ENCODE data around the gene KLHL29.
A peak's percentile ranks its signal among the peaks of the same experiment; 100 is the strongest.

Gene KLHL29

DNA sequence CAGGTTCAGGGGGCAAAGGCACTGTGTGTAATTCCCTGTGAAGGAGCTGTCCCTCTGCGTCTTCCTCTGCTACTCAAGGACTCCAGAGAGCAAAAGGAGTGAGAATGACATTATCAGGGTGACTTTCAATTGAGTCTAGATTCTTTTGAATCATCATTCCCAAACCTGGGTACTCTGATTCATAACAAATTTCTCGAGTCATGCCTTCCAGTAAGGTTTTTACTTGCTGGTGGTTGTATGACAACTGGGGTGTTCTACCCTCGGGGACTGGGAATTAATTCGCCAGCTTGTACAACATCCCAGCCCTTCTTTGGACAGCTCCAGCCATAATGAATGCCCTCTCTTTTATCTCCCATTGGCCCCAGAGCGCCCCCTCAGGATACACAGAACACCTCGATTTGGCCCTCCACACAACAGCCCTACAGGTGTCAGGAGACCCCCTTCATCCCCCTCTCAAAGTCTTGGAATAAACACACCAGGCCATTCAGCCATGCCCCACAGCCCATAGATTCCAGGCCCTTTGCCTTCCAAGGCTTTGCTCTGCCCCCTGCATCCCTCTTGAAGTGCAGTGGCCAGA, 254.5 kb downstream of the KLHL29 start:
- TF ChIP-seq TCF12 (IDR thresholded peaks at IDR 0.05; ENCODE audit: low read depth) (no peak), REST (IDR thresholded peaks at IDR 0.05; ENCODE audit: low read depth) (0 out of 2 replicates have a peak, but pooled peaks have one; percentile 9)

DNA sequence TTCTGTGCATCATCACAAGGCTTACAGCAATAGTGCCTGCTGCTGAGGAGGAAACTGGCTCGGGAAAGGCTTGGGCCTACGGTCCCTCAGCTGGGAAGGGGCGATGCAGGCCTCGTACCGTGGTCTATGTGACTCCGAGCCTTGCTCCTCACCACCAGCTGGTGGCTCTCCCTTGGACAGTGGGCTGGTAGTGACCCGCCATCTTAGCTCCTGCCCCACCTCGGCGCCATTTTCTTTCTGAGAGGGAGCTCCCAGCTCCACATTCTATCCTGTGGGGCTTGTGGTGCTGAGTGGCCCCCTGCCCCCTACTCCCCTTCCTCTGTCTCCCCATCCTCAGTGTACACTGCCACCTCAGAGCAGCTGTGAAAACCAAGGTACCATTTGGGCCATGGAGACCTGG, 255.7 kb downstream of the KLHL29 start:
- TF ChIP-seq RAD21 (IDR thresholded peaks at IDR 0.05; ENCODE audit: low read depth) (no peak), FOXM1 (IDR thresholded peaks at IDR 0.05; ENCODE audit: borderline replicate concordance, low read depth) (no peak), EP300 (IDR thresholded peaks at IDR 0.05; ENCODE audit: borderline replicate concordance) (no peak), EGR1 (IDR thresholded peaks at IDR 0.05) (no peak), CEBPB (IDR thresholded peaks at IDR 0.05) (no peak), MAX (IDR thresholded peaks at IDR 0.05) (no peak), ZBTB7A (IDR thresholded peaks at IDR 0.05; ENCODE audit: low read depth) (no peak), CREB1 (IDR thresholded peaks at IDR 0.05; ENCODE audit: low read depth) (no peak), TCF12 (IDR thresholded peaks at IDR 0.05; ENCODE audit: low read depth) (no peak), NFIC (IDR thresholded peaks at IDR 0.05) (no peak), REST (IDR thresholded peaks at IDR 0.05; ENCODE audit: low read depth) (no peak), YY1 (IDR thresholded peaks at IDR 0.05; ENCODE audit: low read depth) (no peak), TAF1 (IDR thresholded peaks at IDR 0.05; ENCODE audit: low read depth) (no peak), TEAD4 (IDR thresholded peaks at IDR 0.05) (no peak)
- TF ChIP-seq, protein P1, sequence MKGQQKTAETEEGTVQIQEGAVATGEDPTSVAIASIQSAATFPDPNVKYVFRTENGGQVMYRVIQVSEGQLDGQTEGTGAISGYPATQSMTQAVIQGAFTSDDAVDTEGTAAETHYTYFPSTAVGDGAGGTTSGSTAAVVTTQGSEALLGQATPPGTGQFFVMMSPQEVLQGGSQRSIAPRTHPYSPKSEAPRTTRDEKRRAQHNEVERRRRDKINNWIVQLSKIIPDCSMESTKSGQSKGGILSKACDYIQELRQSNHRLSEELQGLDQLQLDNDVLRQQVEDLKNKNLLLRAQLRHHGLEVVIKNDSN (IDR thresholded peaks at IDR 0.05), result no peak

DNA sequence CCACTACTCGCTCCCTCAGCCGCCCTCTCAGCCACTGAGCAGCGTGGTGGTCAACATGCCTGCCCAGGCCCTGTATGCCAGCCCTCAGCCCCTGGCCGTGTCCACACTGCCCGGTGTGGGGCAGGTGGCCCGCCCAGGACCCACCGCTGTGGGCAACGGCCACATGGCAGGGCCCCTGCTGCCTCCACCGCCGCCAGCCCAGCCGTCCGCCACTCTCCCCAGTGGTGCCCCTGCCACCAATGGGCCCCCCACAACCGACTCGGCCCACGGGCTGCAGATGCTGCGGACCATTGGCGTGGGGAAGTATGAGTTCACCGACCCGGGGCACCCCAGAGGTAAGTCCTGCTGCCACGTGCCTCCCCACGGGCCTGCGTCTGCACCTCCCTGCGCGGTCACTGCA, 257.5 kb downstream of the KLHL29 start:
- TF ChIP-seq ZBTB7A (IDR thresholded peaks at IDR 0.05; ENCODE audit: low read depth), result no peak
- TF ChIP-seq FOXM1 (IDR thresholded peaks at IDR 0.05; ENCODE audit: borderline replicate concordance, low read depth), result no peak
- no peak for TF ChIP-seq CEBPB (IDR thresholded peaks at IDR 0.05)
- no peak for TF ChIP-seq TCF12 (IDR thresholded peaks at IDR 0.05; ENCODE audit: low read depth)
- TF ChIP-seq EP300 (IDR thresholded peaks at IDR 0.05; ENCODE audit: borderline replicate concordance), result no peak
- TF ChIP-seq TAF1 (IDR thresholded peaks at IDR 0.05; ENCODE audit: low read depth), result no peak

GRCh38 chr2:23645230-23645808, 260.3 kb downstream of the KLHL29 start:
- TF ChIP-seq TCF12 (IDR thresholded peaks at IDR 0.05; ENCODE audit: low read depth) (no peak), NFIC (IDR thresholded peaks at IDR 0.05) (no peak), EGR1 (IDR thresholded peaks at IDR 0.05) (no peak), YY1 (IDR thresholded peaks at IDR 0.05; ENCODE audit: low read depth) (no peak), CREB1 (IDR thresholded peaks at IDR 0.05; ENCODE audit: low read depth) (no peak), REST (IDR thresholded peaks at IDR 0.05; ENCODE audit: low read depth) (no peak), TEAD4 (IDR thresholded peaks at IDR 0.05) (no peak), FOXM1 (IDR thresholded peaks at IDR 0.05; ENCODE audit: borderline replicate concordance, low read depth) (no peak), TAF1 (IDR thresholded peaks at IDR 0.05; ENCODE audit: low read depth) (no peak), MAX (IDR thresholded peaks at IDR 0.05) (no peak), CEBPB (IDR thresholded peaks at IDR 0.05) (no peak), EP300 (IDR thresholded peaks at IDR 0.05; ENCODE audit: borderline replicate concordance) (no peak)
- TF ChIP-seq, protein P1 (IDR thresholded peaks at IDR 0.05), result no peak

Measured in Ishikawa (cell line).